ENCODE results near the gene GRM2.
"Not testable (repeated sequence)": the region's sequence is repeated elsewhere in the genome, so short reads cannot be mapped to it uniquely, and the experiment has no call there.

Gene GRM2

DNA sequence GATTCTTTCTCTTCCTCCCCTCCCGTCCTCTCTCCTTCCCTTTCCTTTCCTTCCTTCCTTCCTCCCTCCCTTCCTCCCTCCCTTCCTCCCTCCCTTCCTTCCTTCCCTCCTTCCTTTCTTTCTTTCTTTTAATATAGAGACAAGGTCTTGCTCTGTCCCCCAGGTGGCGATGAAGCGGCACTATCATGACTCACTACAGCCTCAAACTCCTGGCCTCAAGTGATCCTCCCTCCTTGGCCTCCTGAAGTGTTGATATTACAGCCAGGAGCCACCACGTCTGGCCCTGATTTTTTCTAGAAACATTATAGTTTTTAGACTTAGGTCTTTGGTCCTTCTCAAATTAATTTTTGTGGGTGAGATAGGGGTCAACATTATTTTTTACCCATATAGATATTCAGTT, 15.5 kb downstream of the GRM2 start:
- DNase-seq (ENCODE audit: low read depth, low spot score) = no peak

DNA sequence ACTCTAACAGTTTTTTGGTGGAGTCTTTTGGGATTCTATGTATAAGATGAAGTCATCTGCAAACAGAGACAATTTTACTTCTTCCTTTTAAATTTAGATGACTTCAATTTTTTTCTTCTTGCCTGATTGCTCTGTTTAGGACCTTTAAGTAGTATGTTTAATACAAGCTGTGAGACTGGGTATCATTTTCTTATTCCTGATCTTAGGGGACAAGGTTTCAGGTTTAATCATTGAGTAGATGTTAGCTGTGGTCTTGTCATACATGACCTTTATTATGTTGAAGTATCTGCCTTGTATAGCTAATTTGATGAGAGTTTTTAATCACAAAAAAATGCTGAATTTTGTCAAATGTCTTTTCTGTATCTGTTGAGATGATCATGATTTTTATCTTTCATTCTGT, 20.6 kb downstream of the GRM2 start:
- DNase-seq (ENCODE audit: low read depth, low spot score) = no peak

DNA sequence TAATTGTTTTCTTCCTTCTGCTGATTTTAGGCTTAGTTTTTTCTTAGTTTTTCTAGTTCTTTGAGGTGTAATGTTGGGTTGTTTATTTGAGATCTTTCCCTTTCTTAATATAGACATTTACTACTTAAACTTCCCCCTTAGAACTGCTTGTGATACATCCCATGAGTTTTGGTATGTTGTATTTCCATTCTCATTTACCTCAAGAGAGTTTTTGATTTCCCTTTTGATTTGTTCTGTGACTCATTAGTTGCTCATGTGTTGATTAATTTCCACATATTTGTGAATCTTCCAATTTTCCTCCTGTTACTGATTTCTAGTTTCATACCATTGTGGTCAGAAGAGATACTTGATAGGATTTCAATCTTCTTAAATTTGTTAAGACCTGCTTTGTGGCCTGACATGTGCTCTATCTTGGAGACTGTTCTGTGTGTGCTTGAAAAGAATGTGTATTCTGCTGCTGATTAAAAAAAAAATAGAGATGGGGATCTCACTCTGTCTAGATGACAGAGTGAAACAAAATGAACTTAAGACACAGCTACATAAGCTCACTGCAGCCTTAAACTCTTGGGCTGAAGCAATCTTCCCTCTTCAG, 22.3 kb downstream of the GRM2 start:
- no peak for DNase-seq (ENCODE audit: low read depth, low spot score)

DNA sequence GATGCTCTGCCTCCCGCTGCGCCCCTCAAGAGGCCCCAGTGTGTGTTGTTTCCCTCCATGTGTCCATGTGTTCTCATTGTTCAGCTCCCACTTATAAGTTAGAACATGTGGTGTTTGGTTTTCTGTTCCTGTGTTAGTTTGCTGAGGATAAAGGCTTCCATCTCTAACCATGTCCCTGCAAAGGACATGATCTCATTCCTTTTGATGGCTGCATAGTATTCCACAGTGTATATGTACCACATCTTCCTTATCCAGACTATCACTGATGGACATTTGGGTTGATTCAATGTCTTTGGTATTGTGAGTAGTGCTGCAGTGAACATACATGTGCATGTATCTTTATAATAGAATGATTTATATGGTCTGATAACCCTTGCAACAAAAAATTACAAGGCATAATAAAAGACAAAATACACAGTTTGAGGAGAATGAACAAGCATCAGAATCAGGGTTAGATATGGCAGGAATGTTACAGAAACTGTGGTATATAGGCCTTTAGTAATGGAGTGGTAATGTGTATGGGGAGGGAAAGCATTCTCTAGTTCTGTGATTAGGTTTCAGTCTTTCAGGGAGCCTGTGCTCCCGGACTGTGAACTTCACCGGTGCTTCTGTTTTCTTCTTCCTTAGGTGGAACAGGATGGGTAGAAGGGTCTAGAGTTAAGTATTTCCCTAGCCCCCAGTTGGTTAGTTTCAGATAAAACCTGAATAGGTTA, 27.1 kb downstream of the GRM2 start:
- DNase-seq (ENCODE audit: low read depth, low spot score) = no peak

GRCh38 chr3:51734572-51734907, 27.7 kb downstream of the GRM2 start:
- DNase-seq (ENCODE audit: low read depth, low spot score) = no peak

DNA sequence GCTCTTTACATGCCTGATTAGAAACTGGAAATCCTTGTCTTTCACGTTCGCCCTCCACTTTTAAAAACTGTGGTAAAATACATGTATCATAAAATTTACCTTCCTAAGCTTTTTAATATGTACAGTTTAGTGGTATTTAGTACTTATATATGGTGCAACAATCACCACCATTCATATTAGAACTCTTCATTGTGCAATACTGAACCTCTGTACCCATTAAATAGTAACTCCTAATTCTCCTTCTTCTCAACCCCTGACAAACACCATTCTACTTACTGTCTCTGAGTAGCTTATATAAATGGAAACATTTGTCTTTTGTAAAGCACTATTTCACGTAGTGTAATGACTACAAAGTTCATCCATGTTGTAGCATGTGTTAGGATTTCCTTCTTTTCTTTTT, 28.2 kb downstream of the GRM2 start:
- DNase-seq (ENCODE audit: low read depth, low spot score) = no peak

- DNase-seq (ENCODE audit: low read depth, low spot score) = no peak
These were observed 29.1 kb downstream of the GRM2 start for GRCh38 chr3:51735950-51736349.

- no peak for DNase-seq (ENCODE audit: low read depth, low spot score)
These were observed 32.2 kb downstream of the GRM2 start for GRCh38 chr3:51739110-51739509.

- not testable (repeated sequence) for DNase-seq (ENCODE audit: low read depth, low spot score)
These were observed 35.5 kb downstream of the GRM2 start for GRCh38 chr3:51742320-51742719.

GRCh38 chr3:51742978-51743377, 36.1 kb downstream of the GRM2 start:
- DNase-seq (ENCODE audit: low read depth, low spot score) = not testable (repeated sequence)

DNA sequence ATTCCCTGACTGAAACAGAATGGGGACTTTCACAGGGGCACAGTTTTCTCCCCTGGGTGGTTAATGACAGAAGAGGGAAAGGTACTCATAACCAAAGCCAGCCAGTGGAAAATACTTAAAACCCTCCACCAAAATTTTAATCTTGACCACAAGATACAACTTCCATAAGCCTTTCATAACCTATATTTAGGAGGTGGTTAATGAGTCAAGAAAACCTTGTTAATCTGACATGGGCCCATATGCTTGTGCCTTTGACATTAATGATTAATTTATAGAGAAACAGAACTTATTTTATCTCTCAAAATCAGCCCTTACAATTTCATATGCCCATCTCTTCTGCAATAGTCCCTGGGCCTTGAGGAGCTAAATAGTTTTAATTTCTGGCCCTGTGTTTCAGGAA, 41.0 kb downstream of the GRM2 start:
- DNase-seq (ENCODE audit: low read depth, low spot score) = no peak

DNA sequence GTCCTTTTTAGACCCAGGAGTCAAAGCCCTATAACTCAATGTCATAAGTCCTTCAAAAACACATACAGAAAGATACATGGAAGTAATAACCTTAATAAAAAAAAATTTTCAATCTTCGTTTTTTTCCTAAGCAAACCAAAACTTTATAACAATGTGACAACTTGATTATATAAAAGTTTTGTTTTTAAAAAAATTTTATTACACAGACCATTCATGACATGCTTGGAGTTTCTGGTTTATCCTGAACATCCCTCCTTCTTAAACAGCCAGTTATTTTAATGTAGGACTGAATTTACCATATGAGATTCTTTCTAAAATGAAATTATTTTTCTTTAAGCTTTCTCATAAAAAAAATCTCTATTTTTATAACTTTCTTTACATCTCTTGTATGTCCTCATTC, 41.5 kb downstream of the GRM2 start:
- DNase-seq (ENCODE audit: low read depth, low spot score) = no peak

GRCh38 chr3:51750878-51751277, 44.0 kb downstream of the GRM2 start:
- no peak for DNase-seq (ENCODE audit: low read depth, low spot score)

DNA sequence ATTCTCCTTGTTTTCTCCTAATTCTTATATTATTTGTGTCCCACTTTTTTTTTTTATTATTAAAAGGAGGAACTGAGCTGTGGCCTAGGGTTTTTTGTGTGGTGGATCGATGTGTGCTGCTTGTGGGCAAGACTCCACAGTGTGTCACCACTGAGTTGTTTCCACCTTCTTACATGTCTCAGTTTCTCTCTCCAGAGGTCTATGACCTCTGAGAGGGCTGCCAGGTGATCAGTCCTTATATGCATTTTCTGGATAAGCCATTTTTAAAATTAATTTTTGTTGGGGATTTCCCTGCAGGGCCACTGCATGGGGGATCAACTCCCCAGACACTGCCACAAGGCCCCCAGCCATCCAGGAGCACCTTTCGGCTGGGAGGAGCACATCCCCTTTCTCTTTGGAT, 44.4 kb downstream of the GRM2 start:
- DNase-seq (ENCODE audit: low read depth, low spot score) = no peak

DNA sequence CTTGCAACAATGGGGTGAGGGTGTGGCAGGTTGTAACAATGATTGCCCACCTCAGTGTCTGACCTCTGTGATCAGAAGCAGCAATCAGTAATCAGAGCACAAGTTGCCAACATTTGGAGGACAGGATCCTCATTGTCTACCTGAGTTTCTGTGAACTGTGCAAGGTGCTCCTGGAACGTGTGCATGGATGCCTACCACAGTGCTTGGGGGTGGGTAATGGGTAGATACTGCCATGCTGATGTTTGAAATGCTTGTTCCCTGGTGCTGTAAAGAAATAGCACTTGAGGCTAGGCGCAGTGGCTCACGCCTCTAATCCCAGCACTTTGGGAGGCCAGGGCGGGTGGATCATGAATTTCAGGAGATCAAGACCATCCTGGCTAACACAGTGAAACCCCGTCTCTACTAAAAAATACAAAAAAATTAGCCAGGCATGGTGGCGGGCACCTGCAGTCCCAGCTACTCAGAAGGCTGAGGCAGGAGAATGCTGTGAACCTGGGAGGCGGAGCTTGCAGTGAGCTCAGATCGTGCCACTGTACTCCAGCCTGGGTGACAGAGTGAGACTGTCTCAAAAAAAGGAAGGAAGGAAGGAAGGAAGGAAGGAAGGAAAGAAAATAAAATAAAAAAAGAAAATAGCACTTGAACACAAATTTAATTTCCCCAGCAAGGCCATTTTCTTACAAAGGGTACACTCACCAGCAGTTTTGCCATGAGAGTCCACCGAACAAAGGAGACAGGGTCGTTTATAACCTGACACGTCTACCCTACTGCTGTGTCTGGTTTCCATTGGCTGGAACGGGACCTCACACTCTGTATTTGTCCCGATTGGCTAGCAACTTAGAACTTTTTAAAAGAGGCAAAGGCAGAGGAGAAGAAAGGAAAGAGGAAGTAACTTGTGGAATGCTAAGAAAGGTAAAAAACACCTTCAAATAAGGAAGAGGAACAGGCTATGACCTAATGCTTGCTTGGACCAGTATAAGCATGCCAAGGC, 47.2 kb downstream of the GRM2 start:
- not testable (repeated sequence) for DNase-seq (ENCODE audit: low read depth, low spot score)

DNA sequence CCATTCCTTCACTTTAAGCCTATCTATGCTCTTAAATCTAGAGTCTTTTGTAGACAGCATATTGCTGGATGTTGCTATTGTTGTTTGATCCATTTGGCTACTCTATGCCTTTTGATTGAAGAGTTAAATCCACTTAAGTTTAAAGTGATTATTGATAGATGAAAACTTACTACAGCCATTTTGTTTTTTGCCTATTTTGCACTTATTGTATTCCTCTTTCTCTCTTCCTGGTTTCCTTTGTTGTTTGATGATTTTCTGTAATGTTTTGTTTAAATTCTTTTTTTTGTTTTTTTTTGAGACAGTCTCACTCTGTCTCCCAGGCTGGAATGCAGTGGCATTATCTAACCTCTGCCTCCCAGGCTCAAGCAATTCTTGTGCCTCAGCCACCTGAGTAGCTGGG, 52.3 kb downstream of the GRM2 start:
- DNase-seq (ENCODE audit: low read depth, low spot score) = no peak

Data from iPS DF 19.7 (cell line).